ENCODE measurements around the gene MTMR4.
"Not testable (repeated sequence)": the region's sequence is repeated elsewhere in the genome, so short reads cannot be mapped to it uniquely, and the experiment has no call there.

MTMR4 gene

DNA sequence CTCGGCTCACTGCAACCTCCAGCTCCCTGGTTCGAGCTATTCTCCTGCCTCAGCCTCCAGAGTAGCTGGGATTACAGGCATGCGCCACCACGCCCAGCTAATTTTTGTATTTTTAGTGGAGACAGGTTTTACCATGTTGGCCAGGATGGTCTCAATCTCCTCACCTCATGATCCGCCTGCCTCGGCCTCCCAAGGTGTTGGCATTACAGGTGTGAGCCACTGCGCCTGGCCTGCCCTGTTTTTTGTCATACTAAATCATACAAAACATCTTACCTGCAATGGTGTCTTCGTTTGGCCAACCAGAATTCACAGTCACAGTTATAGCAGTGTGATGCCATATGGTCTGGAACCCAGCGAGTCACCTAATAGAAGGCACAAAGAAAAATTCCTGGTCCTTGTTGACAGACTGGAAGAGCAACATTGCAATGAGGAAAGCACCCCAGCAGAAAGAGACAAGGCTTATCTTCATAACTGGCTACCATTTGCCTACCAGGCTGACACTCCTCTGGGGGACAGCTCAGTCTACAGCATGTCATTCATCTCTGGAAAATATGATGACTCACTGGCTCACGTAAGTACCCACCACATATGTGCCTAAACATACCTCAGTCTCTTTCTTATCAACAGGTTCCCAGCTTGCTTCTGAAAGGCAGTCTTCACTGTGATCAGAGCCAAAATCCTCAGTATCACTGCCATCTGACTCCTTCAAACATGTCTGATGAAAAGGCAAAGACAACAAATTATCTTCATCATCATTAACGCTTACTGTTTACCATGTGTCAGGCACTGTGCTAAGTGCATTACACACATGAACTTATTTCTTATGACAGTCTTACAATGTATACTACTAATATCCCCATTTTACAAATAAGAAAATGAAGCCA is 22.0 kb downstream of the MTMR4 start:
- no peak for DNase-seq (ENCODE audit: low read depth in 2 of 2)

DNA sequence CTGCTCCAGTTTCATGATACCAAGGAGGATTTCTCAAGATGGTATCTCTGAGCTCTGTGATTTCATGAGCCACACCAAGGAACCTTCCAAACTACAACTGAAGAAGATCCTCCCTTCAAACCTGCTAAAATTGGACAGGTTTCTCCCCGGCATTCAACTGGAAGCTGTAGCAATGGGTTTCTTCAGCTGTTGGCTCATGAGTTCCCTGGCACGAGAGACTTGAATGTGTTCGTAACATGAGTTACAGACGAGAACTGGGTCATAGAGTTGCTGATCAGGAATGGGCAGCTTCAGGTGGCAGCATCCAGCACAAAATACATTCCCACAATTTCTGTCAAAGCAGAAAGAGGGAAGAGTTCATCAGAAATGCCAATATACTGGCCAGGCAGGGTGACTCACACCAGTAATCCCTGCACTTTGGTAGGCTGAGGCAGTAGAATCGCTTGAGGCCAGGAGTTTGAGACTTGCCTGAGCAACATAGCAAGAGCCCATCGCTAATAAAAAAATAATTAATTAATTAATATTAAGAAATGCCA is 22.9 kb downstream of the MTMR4 start:
- no peak for DNase-seq (ENCODE audit: low read depth in 2 of 2)

DNA sequence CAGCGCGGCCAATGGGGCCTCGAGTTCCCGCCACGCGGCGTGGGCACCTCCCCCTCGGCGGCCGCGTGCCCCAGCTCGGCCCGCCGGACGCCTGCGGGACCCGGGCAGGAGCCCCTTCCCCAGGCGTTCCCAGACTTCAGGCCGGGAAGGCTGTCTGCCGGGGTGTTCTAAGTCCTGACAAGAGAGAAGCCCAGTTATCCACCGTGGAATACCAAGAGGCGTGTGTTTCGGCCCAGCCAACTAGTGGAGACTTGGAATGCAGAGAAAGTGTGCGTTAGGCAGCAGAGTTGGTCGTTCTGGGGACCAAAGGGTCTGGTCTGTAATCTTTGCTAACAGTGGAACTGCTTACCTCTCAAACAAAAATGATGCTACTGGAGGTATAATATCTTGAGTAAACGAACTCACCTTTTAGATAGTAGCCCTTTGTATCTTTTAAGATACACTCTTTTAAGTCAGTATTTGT is 26.0 kb downstream of the MTMR4 start:
- no peak for DNase-seq (ENCODE audit: low read depth in 2 of 2)

DNA sequence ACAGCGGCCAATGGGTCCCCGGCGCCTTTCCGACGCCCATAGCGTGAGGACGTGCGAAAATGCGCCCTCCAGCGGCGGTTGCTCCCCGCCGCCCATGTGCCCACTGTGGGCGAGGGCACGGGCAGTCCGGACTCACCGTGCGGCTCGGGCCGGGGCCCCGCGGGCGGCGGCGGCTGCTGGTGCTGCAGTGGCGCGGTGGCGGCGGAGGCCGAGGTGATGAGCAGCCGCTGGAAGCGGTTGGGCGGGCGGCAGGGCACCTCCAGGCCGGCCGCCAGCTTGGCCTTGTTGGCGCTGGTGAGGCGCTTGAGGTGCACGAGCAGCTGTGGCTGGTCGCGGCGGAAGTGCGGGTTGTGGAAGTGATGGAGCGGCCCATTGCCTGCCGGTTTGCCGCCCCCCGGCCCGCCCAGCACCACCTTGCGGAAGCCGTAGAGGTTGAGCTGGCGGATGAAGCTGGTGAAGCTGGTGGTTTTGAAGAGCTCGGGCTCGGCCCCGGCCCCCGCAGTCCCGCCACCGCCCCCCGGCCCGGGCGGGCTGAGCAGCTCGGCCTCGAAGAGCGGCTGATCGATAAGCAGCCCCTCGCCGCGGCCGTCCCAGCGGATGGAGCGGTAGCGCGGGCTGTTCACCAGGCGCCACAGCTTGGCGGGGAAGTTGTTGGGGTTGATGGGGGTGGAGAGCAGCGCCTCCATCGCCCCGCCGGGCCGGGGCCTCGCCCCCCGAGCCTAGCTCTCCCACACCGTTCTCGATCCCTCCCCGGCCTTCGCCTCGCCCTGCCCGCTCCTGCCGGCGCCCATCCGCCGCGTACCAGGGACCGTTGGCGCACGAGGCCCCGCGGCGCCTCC is 26.6 kb downstream of the MTMR4 start, which contains the start of gene HSF5:
Gene HSF5, minus strand, starts transcription at position 820 of the 839 bp plus-strand sequence. Its CDS starts 134 bp downstream, at position 686.
- DNase-seq (ENCODE audit: low read depth in 2 of 2): peak; percentile 47 to 58

DNA sequence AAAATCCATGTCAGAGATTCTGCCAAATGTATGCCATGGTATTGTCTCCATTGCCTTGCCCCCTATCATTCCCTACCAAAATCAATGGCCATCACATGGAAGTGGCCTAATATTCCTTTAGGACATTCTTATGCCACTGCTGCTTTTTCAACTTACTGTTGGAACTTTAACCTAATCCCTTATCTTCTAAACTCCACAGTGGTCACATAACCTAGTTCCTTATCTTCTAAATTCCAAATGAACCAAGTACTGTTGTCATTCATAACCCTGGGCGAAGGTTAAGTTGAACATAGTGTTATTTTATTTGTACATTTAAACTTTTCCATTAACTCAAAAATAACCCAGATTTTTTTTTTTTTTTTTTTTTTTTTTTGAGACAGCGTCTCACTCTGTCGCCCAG is 29.8 kb downstream of the MTMR4 start:
- DNase-seq (ENCODE audit: low read depth in 2 of 2): no peak

DNA sequence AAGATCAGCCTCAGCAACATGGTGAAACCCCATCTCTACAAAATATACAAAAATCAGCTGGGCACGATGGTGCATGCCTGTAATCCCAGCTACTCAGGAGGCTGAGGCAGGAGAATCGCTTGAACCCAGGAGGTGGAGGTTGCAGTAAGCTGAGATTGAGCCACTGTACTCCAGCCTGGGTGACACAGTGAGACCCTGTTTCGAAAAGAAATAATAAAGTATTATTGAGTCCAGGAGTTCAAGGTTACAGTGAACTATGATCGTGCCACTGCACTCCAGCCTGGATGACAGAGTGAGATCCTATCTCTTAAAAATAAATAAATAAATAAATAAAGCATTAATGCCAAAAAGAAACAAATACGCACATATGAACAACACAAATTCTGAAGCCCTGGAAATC is 32.6 kb downstream of the MTMR4 start:
- DNase-seq (ENCODE audit: low read depth in 2 of 2): not testable (repeated sequence)

DNA sequence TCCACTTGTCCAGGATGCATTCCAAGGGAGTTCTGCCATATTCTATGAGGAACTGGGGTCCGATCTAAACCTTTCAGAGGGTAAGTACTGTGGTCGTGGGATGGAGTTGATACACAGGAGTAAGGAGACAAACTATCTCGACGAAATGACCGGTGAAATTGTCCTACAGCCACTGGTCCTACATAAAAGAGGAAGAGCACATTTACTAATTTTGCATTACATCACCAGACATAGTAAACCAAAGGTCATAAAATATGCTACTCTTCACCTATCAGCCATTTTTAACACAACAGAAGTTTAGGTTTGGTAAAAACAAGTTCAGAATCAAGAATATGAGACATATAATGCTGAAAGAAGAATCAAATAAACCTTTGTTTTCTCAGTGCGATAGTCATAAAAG is 34.3 kb downstream of the MTMR4 start:
- no peak for DNase-seq (ENCODE audit: low read depth in 2 of 2)

DNA sequence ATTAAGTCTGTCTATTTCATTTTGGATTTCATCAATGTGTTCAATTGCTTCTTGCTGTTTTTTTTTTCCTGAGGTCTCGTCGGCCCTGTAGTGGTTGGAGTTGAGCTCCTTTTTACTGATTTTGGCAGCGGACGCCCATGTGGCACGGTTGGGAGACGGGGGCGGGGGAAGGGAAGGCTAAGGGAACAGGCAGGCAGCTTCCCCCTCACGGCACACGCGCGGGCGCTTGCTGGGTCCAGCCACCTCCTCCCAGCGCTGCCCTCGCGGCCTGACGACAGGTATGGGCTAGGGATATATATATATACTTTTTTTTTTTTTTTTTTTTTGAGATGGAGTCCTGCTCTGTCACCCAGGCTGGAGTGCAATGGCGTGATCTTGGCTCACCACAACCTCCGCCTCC is 37.6 kb downstream of the MTMR4 start:
- no peak for DNase-seq (ENCODE audit: low read depth in 2 of 2)

DNA sequence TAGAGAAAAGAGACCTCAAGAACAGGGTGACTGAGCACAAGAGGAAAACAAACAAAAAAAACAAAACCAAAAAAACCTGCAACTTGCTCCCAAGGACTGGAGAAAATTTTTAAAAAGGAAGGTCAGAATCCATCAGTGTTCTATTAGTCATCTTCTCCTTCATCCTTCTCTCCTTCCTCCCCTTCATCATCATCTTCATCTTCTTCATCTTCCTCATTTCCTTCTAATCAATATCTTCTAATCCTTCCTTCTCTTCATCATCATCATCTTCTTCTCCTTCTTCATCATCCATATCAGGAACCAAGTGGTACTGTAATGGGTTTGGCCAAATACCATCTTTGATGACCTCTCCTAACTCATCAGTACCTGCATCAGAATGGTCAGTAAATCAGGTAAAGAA is 38.5 kb downstream of the MTMR4 start:
- DNase-seq (ENCODE audit: low read depth in 2 of 2): no peak

DNA sequence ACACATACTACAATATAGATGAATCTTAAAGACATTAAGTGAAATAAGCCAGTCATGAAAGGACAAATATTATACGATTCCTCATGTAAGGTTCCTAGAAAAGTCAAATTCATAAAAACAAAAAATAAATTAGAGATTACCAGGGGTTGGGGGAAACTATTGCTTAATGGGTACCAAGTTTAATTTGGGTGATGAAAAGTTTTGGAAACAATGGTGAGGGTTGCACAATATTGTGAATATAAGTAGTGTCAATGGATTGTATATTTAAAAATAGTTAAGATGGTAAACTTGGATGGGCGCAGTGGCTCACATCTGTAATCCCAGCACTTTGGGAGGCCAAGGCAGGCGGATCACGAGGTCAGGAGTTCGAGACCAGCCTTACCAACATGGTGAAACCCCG is 44.1 kb downstream of the MTMR4 start:
- DNase-seq (ENCODE audit: low read depth in 2 of 2): no peak

DNA sequence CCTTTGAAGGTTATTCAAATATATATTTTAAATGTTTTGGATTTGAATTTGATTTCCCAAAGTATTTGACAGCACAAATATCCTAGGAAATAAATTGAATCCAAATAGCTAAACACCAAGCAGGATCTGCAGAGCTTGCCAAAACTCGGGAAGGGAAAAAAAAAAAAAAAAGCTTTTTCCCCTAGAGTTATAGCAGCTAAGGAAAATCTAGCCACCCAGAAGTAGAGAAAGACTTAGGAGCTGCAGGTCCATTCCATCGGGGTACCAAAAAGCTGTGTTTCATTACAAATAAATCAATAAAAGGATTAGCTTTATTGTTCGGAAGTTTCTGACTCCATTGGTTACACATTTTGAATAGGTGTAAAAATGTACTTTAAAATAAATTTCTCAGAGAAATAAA is 45.5 kb downstream of the MTMR4 start:
- DNase-seq (ENCODE audit: low read depth in 2 of 2): no peak

DNA sequence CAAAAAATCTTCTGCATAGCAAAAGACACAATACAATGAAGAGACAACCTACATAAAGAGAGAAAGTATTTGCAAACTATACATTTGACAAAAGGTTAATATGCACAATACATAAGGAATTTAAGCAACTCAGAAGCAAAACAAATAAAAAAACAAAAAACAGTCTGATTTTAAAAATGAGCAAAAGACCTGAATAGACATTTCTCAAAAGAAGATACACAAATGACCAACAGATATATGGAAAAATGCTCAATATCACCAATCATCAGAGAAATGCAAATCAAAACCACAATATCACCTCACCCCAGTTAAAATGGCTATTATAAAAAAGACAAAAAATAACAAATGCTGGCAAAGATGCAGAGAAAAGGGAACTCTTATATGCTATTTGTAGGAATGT is 58.9 kb downstream of the MTMR4 start:
- DNase-seq (ENCODE audit: low read depth in 2 of 2): no peak

DNA sequence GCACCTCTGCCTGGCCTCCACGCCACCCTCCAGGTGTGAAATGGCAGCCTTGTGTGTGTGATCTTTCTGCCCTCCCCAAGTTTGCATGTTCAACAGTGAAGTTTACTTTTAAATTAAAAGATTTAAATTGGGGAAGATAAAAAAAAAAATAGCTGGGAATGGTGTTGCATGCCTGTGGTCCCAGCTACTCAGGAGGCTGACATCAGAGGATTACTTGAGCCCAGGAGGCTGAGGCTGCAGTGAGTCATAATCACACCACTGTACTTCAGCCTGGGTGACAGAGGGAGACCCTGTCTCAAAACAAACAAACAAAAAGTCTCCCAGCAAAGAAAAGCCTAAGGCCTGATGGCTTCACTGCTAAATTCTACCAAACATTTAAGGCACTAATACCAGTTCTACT is 61.7 kb downstream of the MTMR4 start:
- DNase-seq (ENCODE audit: low read depth in 2 of 2): no peak

DNA sequence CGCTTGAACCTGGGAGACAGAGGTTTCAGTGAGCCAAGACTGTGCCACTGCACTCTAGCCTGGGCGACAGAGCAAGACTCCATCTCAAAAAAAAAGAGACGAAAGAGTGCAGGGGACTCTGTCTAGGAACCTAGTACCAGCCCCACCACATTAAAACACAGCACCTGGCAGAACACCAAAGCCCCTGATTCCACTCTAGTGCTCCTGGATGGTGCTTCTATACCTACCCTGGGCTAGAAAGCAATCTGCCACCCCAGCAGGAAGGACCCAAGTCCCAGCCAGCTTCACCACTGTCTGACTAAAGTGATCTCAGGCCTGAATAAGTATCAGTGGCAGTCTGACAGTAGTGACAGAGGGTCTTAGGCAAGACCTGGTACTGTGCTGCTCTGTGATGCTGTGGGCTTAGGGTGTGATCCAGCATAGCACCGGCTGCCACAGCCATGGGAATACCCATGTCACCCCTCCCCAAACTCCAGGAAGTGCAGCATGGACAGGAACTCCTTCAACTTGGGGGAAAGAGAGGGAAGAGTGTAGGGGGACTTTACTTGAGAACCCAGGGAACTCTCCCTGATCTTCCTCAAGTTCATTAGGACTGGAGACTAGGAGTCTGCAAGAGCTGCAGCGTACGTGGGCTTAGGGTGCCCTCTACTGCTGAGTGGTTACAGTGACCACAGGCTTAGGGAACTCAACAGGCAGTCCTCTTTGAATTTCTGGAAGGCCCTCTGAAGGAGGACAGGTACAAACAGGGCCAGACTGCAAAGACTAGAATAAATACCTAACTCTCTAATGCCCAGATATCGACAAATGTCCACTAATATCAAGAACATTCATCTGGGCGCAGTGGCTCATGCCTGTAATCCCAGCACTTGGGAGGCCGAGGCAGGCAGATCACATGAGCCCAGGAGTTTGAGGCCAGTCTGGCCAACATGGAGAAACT is 67.1 kb downstream of the MTMR4 start:
- DNase-seq (ENCODE audit: low read depth in 2 of 2): peak; percentile 56 to 59

DNA sequence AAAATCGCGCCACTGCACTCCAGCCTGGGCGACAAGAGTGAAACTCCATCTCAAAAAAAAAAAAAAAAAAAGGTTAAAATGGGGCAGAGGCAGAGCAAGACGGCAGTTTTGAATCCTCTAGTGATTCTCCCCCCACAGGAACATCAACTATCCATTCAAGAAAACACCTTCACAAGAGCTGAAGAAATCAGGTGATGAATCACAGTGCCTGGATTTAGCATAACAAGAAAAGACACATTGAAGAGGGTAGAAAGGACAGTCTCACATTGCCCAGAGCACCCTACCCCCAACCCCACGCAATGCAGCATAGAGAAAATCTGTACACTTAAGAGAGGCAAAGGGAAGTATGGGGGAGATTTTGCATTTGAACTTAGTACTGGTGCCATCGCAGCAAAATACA is 68.4 kb downstream of the MTMR4 start:
- DNase-seq (ENCODE audit: low read depth in 2 of 2): no peak
